MM.1S (cell line): ENCODE data around the gene NTM.

ENCODE experiments used
- DNase-seq: peaks from one replicate; pipeline ENCODE4 v3.0.0-alpha.2; 2015
- H2AFZ ChIP-seq: fragments of 300-600 bp; sonication (generic); 2 replicates; pipeline ENCODE4 v1.6.0; 2016; ENCODE audit warnings: antibody characterized with exemption, low read length
- H3F3A ChIP-seq: fragments of 300-600 bp; sonication (generic); 2 replicates; pipeline ENCODE4 v1.6.1; 2016; ENCODE audit warnings: mild to moderate bottlenecking, antibody characterized with exemption, low read length, moderate library complexity, mixed read lengths; ENCODE audit not compliant: insufficient read depth
- H3K27ac ChIP-seq: fragments of 300-600 bp; sonication (generic); 2 replicates; pipeline ENCODE4 v1.5.1; 2016; ENCODE audit warnings: mild to moderate bottlenecking, low read length
- H3K27me3 ChIP-seq: fragments of 300-600 bp; sonication (generic); replicated peaks from 2 replicates; pipeline ENCODE4 v1.6.0; 2016; ENCODE audit warnings: low read length; ENCODE audit not compliant: insufficient read depth
- H3K36me3 ChIP-seq: fragments of 300-600 bp; sonication (generic); replicated peaks from 2 replicates; pipeline ENCODE4 v1.6.1; 2016; ENCODE audit warnings: mild to moderate bottlenecking, low read length, mixed read lengths; ENCODE audit not compliant: insufficient read depth
- H3K4me1 ChIP-seq: fragments of 300-600 bp; sonication (generic); 2 replicates; pipeline ENCODE4 v1.6.1; 2016; ENCODE audit warnings: low read length, mixed read lengths
- H3K4me2 ChIP-seq: fragments of 300-600 bp; sonication (generic); 2 replicates; pipeline ENCODE4 v1.6.0; 2016; ENCODE audit warnings: low read depth, low read length
- H3K4me3 ChIP-seq: fragments of 300-600 bp; sonication (generic); 2 replicates; pipeline ENCODE4 v1.5.1; 2016; ENCODE audit warnings: low read length, mixed read lengths
- H3K79me2 ChIP-seq: fragments of 300-600 bp; sonication (generic); 2 replicates; pipeline ENCODE4 v1.6.1; 2016; ENCODE audit warnings: mixed run types, low read length, mixed read lengths
- H3K9ac ChIP-seq: fragments of 300-600 bp; sonication (generic); 2 replicates; pipeline ENCODE4 v1.6.1; 2016; ENCODE audit warnings: low read length, mixed read lengths
- H3K9me2 ChIP-seq: fragments of 300-600 bp; sonication (generic); replicated peaks from 2 replicates; pipeline ENCODE4 v1.6.1; 2016; ENCODE audit warnings: mild to moderate bottlenecking, low read length, mixed read lengths; ENCODE audit not compliant: insufficient read depth
- H3K9me3 ChIP-seq: fragments of 300-600 bp; sonication (generic); replicated peaks from 2 replicates; pipeline ENCODE4 v1.6.1; 2016; ENCODE audit warnings: mild to moderate bottlenecking, low read length, mixed read lengths; ENCODE audit not compliant: insufficient read depth
- H4K20me1 ChIP-seq: fragments of 300-600 bp; sonication (generic); 2 replicates; pipeline ENCODE4 v1.6.1; 2016; ENCODE audit warnings: mild to moderate bottlenecking, low read length, moderate library complexity, mixed read lengths; ENCODE audit not compliant: insufficient read depth
- EZH2 ChIP-seq: fragments of 300-600 bp; sonication (generic); optimal IDR thresholded peaks from 2 replicates; pipeline ENCODE3; 2017; ENCODE audit warnings: low read depth, mild to moderate bottlenecking, antibody characterized with exemption, low read length, mixed read lengths
- EZH2phosphoT487 ChIP-seq: fragments of 300-600 bp; sonication (generic); IDR thresholded peaks from 2 replicates; pipeline ENCODE4 v1.6.1; 2018; ENCODE audit warnings: antibody characterized with exemption, low read length
- TF ChIP-seq, protein P1 (sequence below): fragments of 300-600 bp; sonication (generic); IDR thresholded peaks from 2 replicates; pipeline ENCODE4 v1.5.1; 2016; ENCODE audit warnings: antibody characterized with exemption, low read length, mixed read lengths

The NTM gene

GRCh38 chr11:131849485-131849884 is 479.1 kb downstream of the NTM start:
- H3K27me3 ChIP-seq, result no peaks in the 10 kb centered on the region
- TF ChIP-seq, protein P1, sequence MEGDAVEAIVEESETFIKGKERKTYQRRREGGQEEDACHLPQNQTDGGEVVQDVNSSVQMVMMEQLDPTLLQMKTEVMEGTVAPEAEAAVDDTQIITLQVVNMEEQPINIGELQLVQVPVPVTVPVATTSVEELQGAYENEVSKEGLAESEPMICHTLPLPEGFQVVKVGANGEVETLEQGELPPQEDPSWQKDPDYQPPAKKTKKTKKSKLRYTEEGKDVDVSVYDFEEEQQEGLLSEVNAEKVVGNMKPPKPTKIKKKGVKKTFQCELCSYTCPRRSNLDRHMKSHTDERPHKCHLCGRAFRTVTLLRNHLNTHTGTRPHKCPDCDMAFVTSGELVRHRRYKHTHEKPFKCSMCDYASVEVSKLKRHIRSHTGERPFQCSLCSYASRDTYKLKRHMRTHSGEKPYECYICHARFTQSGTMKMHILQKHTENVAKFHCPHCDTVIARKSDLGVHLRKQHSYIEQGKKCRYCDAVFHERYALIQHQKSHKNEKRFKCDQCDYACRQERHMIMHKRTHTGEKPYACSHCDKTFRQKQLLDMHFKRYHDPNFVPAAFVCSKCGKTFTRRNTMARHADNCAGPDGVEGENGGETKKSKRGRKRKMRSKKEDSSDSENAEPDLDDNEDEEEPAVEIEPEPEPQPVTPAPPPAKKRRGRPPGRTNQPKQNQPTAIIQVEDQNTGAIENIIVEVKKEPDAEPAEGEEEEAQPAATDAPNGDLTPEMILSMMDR, result no peak
- no peak for TF ChIP-seq EZH2
- TF ChIP-seq EZH2phosphoT487, result no peak
- H3K9me3 ChIP-seq, result no peaks in the 10 kb centered on the region
- DNase-seq, result no peak
- H3K27ac ChIP-seq, result no peak overlapping the region
- no peaks in the 10 kb centered on the region for H4K20me1 ChIP-seq
- no peaks in the 10 kb centered on the region for H3K4me1 ChIP-seq
- no peak overlapping the region for H2AFZ ChIP-seq
- no peak overlapping the region for H3K4me2 ChIP-seq
- H3F3A ChIP-seq, result no peaks in the 10 kb centered on the region
- no peaks in the 10 kb centered on the region for H3K9me2 ChIP-seq
- H3K36me3 ChIP-seq, result no peaks in the 10 kb centered on the region
- H3K79me2 ChIP-seq, result no peaks in the 10 kb centered on the region
- H3K9ac ChIP-seq, result no peak overlapping the region
- H3K4me3 ChIP-seq, result no peak overlapping the region

GRCh38 chr11:131850507-131850906 is 480.1 kb downstream of the NTM start:
- TF ChIP-seq, protein P1, result no peak
- no peak for TF ChIP-seq EZH2phosphoT487
- TF ChIP-seq EZH2, result no peak
- Histone ChIP-seq H3K9me3 (no peaks in the 10 kb centered on the region), H3K79me2 (no peaks in the 10 kb centered on the region), H3K4me1 (no peaks in the 10 kb centered on the region), H3K36me3 (no peaks in the 10 kb centered on the region), H3F3A (no peaks in the 10 kb centered on the region), H4K20me1 (no peaks in the 10 kb centered on the region), H3K9ac (no peak overlapping the region), H3K27ac (no peak overlapping the region), H3K4me3 (no peak overlapping the region), H2AFZ (no peak overlapping the region), H3K4me2 (no peak overlapping the region), H3K27me3 (no peaks in the 10 kb centered on the region), H3K9me2 (no peaks in the 10 kb centered on the region)
- no peak for DNase-seq

DNA sequence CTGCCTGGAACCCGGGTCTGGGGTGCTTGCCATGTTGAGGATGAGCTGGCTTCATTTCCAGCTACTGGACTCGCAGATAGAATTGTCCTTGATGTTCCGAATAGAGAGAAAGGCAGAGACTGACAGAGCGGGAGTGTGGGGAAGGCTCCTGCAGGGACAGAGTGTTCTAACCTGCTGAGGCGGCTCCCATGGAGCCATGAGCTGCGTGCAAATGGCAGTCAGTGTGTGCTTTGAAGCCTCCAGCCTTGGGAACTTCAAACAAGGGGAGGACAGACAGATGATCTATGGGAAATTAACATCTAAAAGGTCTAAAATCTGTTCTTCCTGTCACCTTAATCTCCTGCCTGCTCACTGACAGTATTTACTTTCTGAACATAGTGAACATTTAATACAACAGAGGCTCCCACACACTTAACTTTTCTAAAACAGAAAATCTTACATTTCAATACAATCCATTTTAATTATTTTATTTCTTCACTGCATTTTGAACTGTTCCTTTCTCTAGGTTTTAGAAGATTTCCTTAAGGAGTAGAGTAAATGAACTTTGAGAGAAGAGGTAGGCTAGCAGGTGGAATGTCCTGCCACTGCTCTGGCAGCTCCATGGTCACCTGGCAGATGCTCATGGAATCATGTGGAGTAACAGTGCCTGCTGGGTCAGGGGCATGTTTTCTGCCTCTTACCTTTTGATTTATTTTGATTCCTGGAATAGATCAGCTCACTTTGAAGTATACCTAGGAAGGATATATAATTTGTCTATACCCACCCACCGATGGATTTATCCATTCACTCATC is 481.7 kb downstream of the NTM start:
- H3K4me1 ChIP-seq, result no peaks in the 10 kb centered on the region
- no peaks in the 10 kb centered on the region for H4K20me1 ChIP-seq
- no peaks in the 10 kb centered on the region for H3K79me2 ChIP-seq
- no peak overlapping the region for H3K27ac ChIP-seq
- H3K9ac ChIP-seq, result no peak overlapping the region
- DNase-seq, result no peak
- H3K4me2 ChIP-seq, result no peak overlapping the region
- no peak overlapping the region for H3K4me3 ChIP-seq
- TF ChIP-seq EZH2phosphoT487 (no peak), EZH2 (no peak)
- TF ChIP-seq, protein P1, result no peak
- no peaks in the 10 kb centered on the region for H3K27me3 ChIP-seq
- no peaks in the 10 kb centered on the region for H3K9me2 ChIP-seq
- H3K9me3 ChIP-seq, result no peaks in the 10 kb centered on the region
- no peaks in the 10 kb centered on the region for H3F3A ChIP-seq
- no peak overlapping the region for H2AFZ ChIP-seq
- no peaks in the 10 kb centered on the region for H3K36me3 ChIP-seq
